Measurements from ENCODE around the gene ANGEL2. TPM values are rescaled to one million over a fixed set of nuclear protein-coding genes. Genes with fewer than 3 reads are reported as not detected.
"Not testable (repeated sequence)": the region's sequence is repeated elsewhere in the genome, so short reads cannot be mapped to it uniquely, and the experiment has no call there.

ANGEL2 gene
- total RNA-seq, 1 experiment from 2014 or later, result 58.1 TPM

GRCh38 chr1:212975111-212975918, 40.4 kb downstream of the ANGEL2 start:
- no peak for DNase-seq (ENCODE audit: low read depth)

- DNase-seq (ENCODE audit: low read depth), result no peak
These were observed 41.0 kb downstream of the ANGEL2 start for GRCh38 chr1:212974711-212975110.

- DNase-seq (ENCODE audit: low read depth), result no peak
These were observed 41.8 kb downstream of the ANGEL2 start for GRCh38 chr1:212973899-212974298.

- no peak for DNase-seq (ENCODE audit: low read depth)
These were observed 42.2 kb downstream of the ANGEL2 start for GRCh38 chr1:212973426-212973825.

- no peak for DNase-seq (ENCODE audit: low read depth)
These were observed 44.4 kb downstream of the ANGEL2 start for GRCh38 chr1:212971312-212971711.

- no peak for DNase-seq (ENCODE audit: low read depth)
These were observed 45.6 kb downstream of the ANGEL2 start for GRCh38 chr1:212970085-212970484.

- DNase-seq (ENCODE audit: low read depth), result peak; percentile 65
These were observed 47.3 kb downstream of the ANGEL2 start for GRCh38 chr1:212968368-212968863.

GRCh38 chr1:212967801-212968200, 47.9 kb downstream of the ANGEL2 start:
- DNase-seq (ENCODE audit: low read depth), result peak; percentile 70

- DNase-seq (ENCODE audit: low read depth), result no peak
These were observed 49.1 kb downstream of the ANGEL2 start for GRCh38 chr1:212966616-212967015.

- not testable (repeated sequence) for DNase-seq (ENCODE audit: low read depth)
These were observed 50.7 kb downstream of the ANGEL2 start for GRCh38 chr1:212964993-212965392.

- DNase-seq (ENCODE audit: low read depth), result no peak
These were observed 51.6 kb downstream of the ANGEL2 start for GRCh38 chr1:212964102-212964501.

GRCh38 chr1:212962509-212962908, 53.2 kb downstream of the ANGEL2 start:
- no peak for DNase-seq (ENCODE audit: low read depth)

- DNase-seq (ENCODE audit: low read depth), result no peak
These were observed 54.7 kb downstream of the ANGEL2 start for GRCh38 chr1:212960932-212961331.

- no peak for DNase-seq (ENCODE audit: low read depth)
These were observed 56.1 kb downstream of the ANGEL2 start for GRCh38 chr1:212959266-212960220.

GRCh38 chr1:212958175-212958574, 57.5 kb downstream of the ANGEL2 start:
- peak; percentile 83 for DNase-seq (ENCODE audit: low read depth)

GRCh38 chr1:212957546-212957945, 58.1 kb downstream of the ANGEL2 start:
- no peak for DNase-seq (ENCODE audit: low read depth)

- no peak for DNase-seq (ENCODE audit: low read depth)
These were observed 59.6 kb downstream of the ANGEL2 start for GRCh38 chr1:212955961-212956620.

- DNase-seq (ENCODE audit: low read depth), result no peak
These were observed 60.6 kb downstream of the ANGEL2 start for GRCh38 chr1:212955098-212955497.

GRCh38 chr1:212954514-212954913, 61.2 kb downstream of the ANGEL2 start:
- DNase-seq (ENCODE audit: low read depth), result no peak

GRCh38 chr1:212953321-212953720, 62.3 kb downstream of the ANGEL2 start:
- DNase-seq (ENCODE audit: low read depth), result no peak

- DNase-seq (ENCODE audit: low read depth), result no peak
These were observed 63.1 kb downstream of the ANGEL2 start for GRCh38 chr1:212952641-212952976.
